OCI-LY3 (cell line): Measurements from ENCODE around the gene RNF25.

Source experiments
- H2AFZ ChIP-seq: fragments of 200-600, 300-600 bp; shearing (Covaris generic); 2 replicates; pipeline ENCODE4 v1.6.0; 2014; ENCODE audit warnings: antibody characterized with exemption, low read depth, low read length
- H3K27ac ChIP-seq: fragments of 200-600, 300-600 bp; sonication (generic); 2 replicates; pipeline ENCODE4 v1.5.1; 2014; ENCODE audit warnings: mild to moderate bottlenecking, low read length, moderate library complexity, mixed read lengths
- H3K27me3 ChIP-seq: fragments of 200-600, 300-600 bp; sonication (generic); 2 replicates; pipeline ENCODE4 v1.6.1; 2014; ENCODE audit warnings: low read depth, low read length, mixed read lengths
- H3K36me3 ChIP-seq: fragments of 200-600, 300-600 bp; sonication (generic); replicated peaks from 2 replicates; pipeline ENCODE3; 2014; ENCODE audit warnings: low read depth, low read length, mixed read lengths
- H3K4me1 ChIP-seq: fragments of 300-600, 200-600 bp; sonication (generic); 2 replicates; pipeline ENCODE4 v1.6.1; 2014; ENCODE audit warnings: low read length, mixed read lengths
- H3K4me2 ChIP-seq: fragments of 200-600, 300-600 bp; sonication (generic); 2 replicates; pipeline ENCODE4 v1.6.1; 2014; ENCODE audit warnings: low read length, mixed read lengths
- H3K4me3 ChIP-seq: fragments of 300-600, 200-600 bp; sonication (generic); 2 replicates; pipeline ENCODE4 v1.5.1; 2014; ENCODE audit warnings: antibody characterized with exemption, mild to moderate bottlenecking, low read length, moderate library complexity
- H3K79me2 ChIP-seq: fragments of 300-600, 200-600 bp; shearing (Covaris generic); 2 replicates; pipeline ENCODE4 v1.6.1; 2014; ENCODE audit warnings: mild to moderate bottlenecking, low read length, mixed read lengths
- H3K9ac ChIP-seq: fragments of 300-600, 200-600 bp; shearing (Covaris generic); 2 replicates; pipeline ENCODE4 v1.6.0; 2014; ENCODE audit warnings: mild to moderate bottlenecking, low read length, moderate library complexity
- H3K9me3 ChIP-seq: fragments of 200-600, 300-600 bp; shearing (Covaris generic); 2 replicates; pipeline ENCODE4 v1.6.1; 2014; ENCODE audit warnings: low read length, mixed read lengths; ENCODE audit not compliant: insufficient read depth
- H4K20me1 ChIP-seq: fragments of 200-600, 300-600 bp; sonication (generic); 2 replicates; pipeline ENCODE4 v1.6.1; 2016; ENCODE audit warnings: low read length, mixed read lengths; ENCODE audit not compliant: insufficient read depth
- EZH2phosphoT487 ChIP-seq: fragments of 200-600 bp; shearing (Covaris generic); IDR thresholded peaks from 2 replicates; pipeline ENCODE4 v1.6.1; 2018; ENCODE audit warnings: antibody characterized with exemption, mixed run types, low read depth
- TF ChIP-seq, protein P1 (sequence below): fragments of 200-600, 300-600 bp; sonication (generic); IDR thresholded peaks from 2 replicates; pipeline ENCODE4 v1.5.1; 2014; ENCODE audit warnings: antibody characterized with exemption, low read length, low read depth

Gene RNF25

DNA sequence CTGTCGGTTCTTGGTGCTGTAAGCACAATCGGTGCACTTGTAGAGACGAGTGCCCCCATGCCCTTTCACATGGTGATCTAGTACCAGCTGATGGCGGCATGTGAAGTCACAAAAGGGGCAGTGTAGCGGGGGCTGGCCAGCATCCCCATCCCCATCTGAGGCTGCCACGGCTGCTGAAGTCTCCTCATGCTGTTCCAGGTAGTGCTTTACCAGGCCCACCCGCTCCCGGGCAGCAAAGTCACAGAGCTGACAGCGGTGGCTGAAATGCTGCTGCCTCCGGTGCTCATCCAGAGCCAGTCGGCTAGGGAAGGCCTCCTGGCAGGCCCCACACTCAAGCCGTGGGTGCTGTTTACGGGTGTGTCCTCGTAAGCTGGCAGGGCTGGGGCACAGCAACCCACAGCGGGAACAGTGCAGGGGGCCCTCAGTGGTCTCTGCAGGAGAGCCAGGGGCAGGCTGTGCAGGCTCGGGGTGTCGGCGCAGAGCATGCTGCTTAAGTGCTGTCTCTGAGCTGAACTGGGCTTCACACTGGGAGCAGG, 29.6 kb downstream of the RNF25 start:
- Histone ChIP-seq H3K36me3 (peaks cover 54% of the 10 kb centered on the region), H3K4me3 (no peak overlapping the region), H3K27ac (no peak overlapping the region), H3K4me2 (no peak overlapping the region), H4K20me1 (no peaks in the 10 kb centered on the region), H3K9ac (no peak overlapping the region), H3K27me3 (no peaks in the 10 kb centered on the region), H3K9me3 (no peaks in the 10 kb centered on the region), H3K79me2 (no peaks in the 10 kb centered on the region; the same call in 1 of the 2 replicates), H2AFZ (no peak overlapping the region), H3K4me1 (peaks cover 22% of the 10 kb centered on the region)
- no peak for TF ChIP-seq EZH2phosphoT487
- TF ChIP-seq, protein P1, sequence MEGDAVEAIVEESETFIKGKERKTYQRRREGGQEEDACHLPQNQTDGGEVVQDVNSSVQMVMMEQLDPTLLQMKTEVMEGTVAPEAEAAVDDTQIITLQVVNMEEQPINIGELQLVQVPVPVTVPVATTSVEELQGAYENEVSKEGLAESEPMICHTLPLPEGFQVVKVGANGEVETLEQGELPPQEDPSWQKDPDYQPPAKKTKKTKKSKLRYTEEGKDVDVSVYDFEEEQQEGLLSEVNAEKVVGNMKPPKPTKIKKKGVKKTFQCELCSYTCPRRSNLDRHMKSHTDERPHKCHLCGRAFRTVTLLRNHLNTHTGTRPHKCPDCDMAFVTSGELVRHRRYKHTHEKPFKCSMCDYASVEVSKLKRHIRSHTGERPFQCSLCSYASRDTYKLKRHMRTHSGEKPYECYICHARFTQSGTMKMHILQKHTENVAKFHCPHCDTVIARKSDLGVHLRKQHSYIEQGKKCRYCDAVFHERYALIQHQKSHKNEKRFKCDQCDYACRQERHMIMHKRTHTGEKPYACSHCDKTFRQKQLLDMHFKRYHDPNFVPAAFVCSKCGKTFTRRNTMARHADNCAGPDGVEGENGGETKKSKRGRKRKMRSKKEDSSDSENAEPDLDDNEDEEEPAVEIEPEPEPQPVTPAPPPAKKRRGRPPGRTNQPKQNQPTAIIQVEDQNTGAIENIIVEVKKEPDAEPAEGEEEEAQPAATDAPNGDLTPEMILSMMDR = no peak

DNA sequence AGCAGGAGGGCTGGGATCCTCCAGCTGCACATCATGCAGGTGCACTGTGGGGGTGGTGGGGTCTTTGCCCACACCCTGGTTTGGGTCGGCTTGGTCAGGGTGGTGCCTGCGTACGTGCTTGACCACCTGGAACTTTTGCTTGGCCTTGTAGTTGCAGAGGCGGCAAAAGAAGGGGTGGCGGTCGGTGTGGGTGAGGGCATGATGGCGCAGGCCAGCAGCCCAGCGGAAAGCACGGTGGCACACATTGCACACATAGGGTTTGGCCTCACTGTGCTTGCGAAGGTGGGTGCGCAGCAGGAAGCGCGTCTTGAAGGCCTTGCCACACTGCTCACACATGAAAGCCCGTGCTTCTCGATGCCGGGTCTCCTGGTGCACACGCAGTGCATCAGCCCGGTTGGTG, 33.4 kb downstream of the RNF25 start:
- H3K36me3 ChIP-seq = peaks cover 40% of the 10 kb centered on the region

DNA sequence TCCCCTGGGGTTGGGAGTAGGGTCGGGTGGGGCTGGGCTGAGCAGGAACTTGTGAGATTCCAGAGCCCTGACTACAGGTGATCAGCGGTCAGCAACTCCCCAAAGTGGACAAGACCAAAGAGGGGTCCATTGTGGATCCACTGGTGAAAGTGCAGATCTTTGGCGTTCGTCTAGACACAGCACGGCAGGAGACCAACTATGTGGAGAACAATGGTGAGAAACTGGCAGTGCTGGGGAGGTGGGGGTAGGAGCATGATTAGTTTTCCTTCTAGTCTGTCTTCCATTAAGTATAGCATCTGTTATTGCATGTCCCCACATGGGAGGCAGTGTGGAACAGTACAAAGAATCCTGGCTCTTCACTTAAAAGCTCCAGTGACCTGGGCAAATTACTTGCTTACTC, 36.1 kb downstream of the RNF25 start:
- Histone ChIP-seq H3K27ac (no peak overlapping the region), H3K36me3 (peaks cover 30% of the 10 kb centered on the region), H3K79me2 (no peaks in the 10 kb centered on the region), H3K9ac (no peak overlapping the region), H2AFZ (no peak overlapping the region), H3K9me3 (no peaks in the 10 kb centered on the region), H3K4me2 (no peak overlapping the region), H4K20me1 (no peaks in the 10 kb centered on the region), H3K4me3 (no peak overlapping the region), H3K4me1 (no peaks in the 10 kb centered on the region), H3K27me3 (no peaks in the 10 kb centered on the region)
- TF ChIP-seq EZH2phosphoT487 = no peak
- TF ChIP-seq, protein P1 = no peak

More for the DNA sequence above, 33.4 kb downstream of the RNF25 start:
- TF ChIP-seq, protein P1 = no peak
- no peak for TF ChIP-seq EZH2phosphoT487
- Histone ChIP-seq H2AFZ (no peak overlapping the region), H3K27ac (no peak overlapping the region), H4K20me1 (no peaks in the 10 kb centered on the region), H3K4me1 (no peaks in the 10 kb centered on the region), H3K4me2 (no peak overlapping the region), H3K9ac (no peak overlapping the region), H3K27me3 (no peaks in the 10 kb centered on the region), H3K4me3 (no peak overlapping the region), H3K79me2 (no peaks in the 10 kb centered on the region), H3K9me3 (no peaks in the 10 kb centered on the region)

DNA sequence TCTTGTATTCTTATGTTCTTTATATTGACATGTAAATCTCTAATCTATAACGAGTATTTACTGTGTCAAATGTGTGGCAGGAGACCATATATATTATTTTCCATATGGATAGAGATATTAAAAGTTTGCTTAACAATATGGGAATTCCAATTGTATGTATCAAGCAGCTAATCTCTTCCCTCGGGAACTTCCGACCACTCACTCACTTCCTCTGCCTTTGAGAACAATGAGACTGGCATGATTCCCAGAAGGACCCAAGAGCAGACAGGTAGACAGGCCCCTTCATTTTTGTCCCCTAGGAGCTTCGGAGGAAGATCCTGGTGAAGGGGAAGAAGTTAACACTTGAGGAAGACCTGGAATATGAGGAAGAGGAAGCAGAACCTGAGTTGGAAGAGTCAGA, 40.0 kb downstream of the RNF25 start:
- H4K20me1 ChIP-seq = no peaks in the 10 kb centered on the region
- H3K27ac ChIP-seq = no peak overlapping the region
- no peaks in the 10 kb centered on the region for H3K27me3 ChIP-seq
- no peak overlapping the region for H2AFZ ChIP-seq
- TF ChIP-seq EZH2phosphoT487 = no peak
- TF ChIP-seq, protein P1 = no peak
- H3K4me3 ChIP-seq = no peak overlapping the region
- peaks cover 5% of the 10 kb centered on the region for H3K36me3 ChIP-seq
- no peak overlapping the region for H3K4me2 ChIP-seq
- H3K79me2 ChIP-seq = no peaks in the 10 kb centered on the region
- peaks cover 5% of the 10 kb centered on the region for H3K4me1 ChIP-seq
- no peaks in the 10 kb centered on the region for H3K9me3 ChIP-seq
- no peak overlapping the region for H3K9ac ChIP-seq
